KMS-11 (cell line): Measurements from ENCODE around the gene CABP2.

Experiments
- H2AFZ ChIP-seq: fragments of 200-600 bp; sonication (generic); 2 replicates; pipeline ENCODE4 v1.6.1; 2016; ENCODE audit warnings: antibody characterized with exemption, mixed run types, low read depth
- H3K27ac ChIP-seq: fragments of 200-600 bp; sonication (generic); 2 replicates; pipeline ENCODE4 v1.6.1; 2016; ENCODE audit warnings: mild to moderate bottlenecking, mixed run types
- H3K27me3 ChIP-seq: fragments of 200-600 bp; sonication (generic); 2 replicates; pipeline ENCODE4 v1.6.1; 2017; ENCODE audit warnings: mild to moderate bottlenecking, low read depth, mixed run types, moderate library complexity; ENCODE audit not compliant: insufficient read depth
- H3K36me3 ChIP-seq: fragments of 200-600 bp; sonication (generic); 2 replicates; pipeline ENCODE4 v1.6.1; 2017; ENCODE audit warnings: mild to moderate bottlenecking, mixed run types; ENCODE audit not compliant: insufficient read depth
- H3K4me1 ChIP-seq: fragments of 200-600 bp; sonication (generic); 2 replicates; pipeline ENCODE4 v1.6.1; 2016; ENCODE audit warnings: mild to moderate bottlenecking, low read depth, mixed run types; ENCODE audit not compliant: poor library complexity, severe bottlenecking
- H3K4me2 ChIP-seq: fragments of 200-600 bp; sonication (generic); 2 replicates; pipeline ENCODE4 v1.7.0; 2016; ENCODE audit warnings: mild to moderate bottlenecking, mixed run types
- H3K4me3 ChIP-seq: fragments of 200-600 bp; sonication (generic); IDR thresholded peaks from 2 replicates; pipeline ENCODE4 v1.6.1; 2017; ENCODE audit warnings: low read depth, low read length, mixed read lengths; ENCODE audit not compliant: insufficient read depth
- H3K79me2 ChIP-seq: fragments of 200-600 bp; sonication (generic); 2 replicates; pipeline ENCODE4 v1.6.1; 2016; ENCODE audit warnings: low read depth, mixed run types; ENCODE audit not compliant: insufficient read depth
- H3K9ac ChIP-seq: fragments of 200-600 bp; sonication (generic); 2 replicates; pipeline ENCODE4 v1.6.1; 2016; ENCODE audit warnings: mild to moderate bottlenecking, mixed run types
- H4K20me1 ChIP-seq: fragments of 200-600 bp; sonication (generic); 2 replicates; pipeline ENCODE4 v1.6.1; 2016; ENCODE audit warnings: mild to moderate bottlenecking, mixed run types; ENCODE audit not compliant: insufficient read depth
- CTCF ChIP-seq: fragments of 200-600 bp; sonication (generic); conservative IDR thresholded peaks from 2 replicates; pipeline ENCODE4 v1.6.1; 2017; ENCODE audit warnings: low read depth, mild to moderate bottlenecking, antibody characterized with exemption, low read length, moderate library complexity, mixed read lengths

Gene CABP2

GRCh38 chr11:67497656-67498291 lies 25.5 kb downstream of the CABP2 start:
- H3K4me1 ChIP-seq, result no peaks in the 10 kb centered on the region
- H3K4me2 ChIP-seq, result no peak overlapping the region
- H3K79me2 ChIP-seq, result no peaks in the 10 kb centered on the region
- H3K27me3 ChIP-seq, result no peaks in the 10 kb centered on the region
- H3K27ac ChIP-seq, result no peak overlapping the region
- no peaks in the 10 kb centered on the region for H4K20me1 ChIP-seq
- no peak for TF ChIP-seq CTCF
- no peak overlapping the region for H3K4me3 ChIP-seq
- no peak overlapping the region for H2AFZ ChIP-seq
- no peak overlapping the region for H3K9ac ChIP-seq
- no peaks in the 10 kb centered on the region for H3K36me3 ChIP-seq

GRCh38 chr11:67496113-67496512 lies 27.1 kb downstream of the CABP2 start:
- Histone ChIP-seq H3K27me3 (no peaks in the 10 kb centered on the region), H3K27ac (no peak overlapping the region), H2AFZ (no peak overlapping the region), H3K79me2 (no peaks in the 10 kb centered on the region), H3K36me3 (no peaks in the 10 kb centered on the region), H3K4me1 (no peaks in the 10 kb centered on the region), H4K20me1 (no peaks in the 10 kb centered on the region), H3K4me2 (no peak overlapping the region), H3K9ac (no peak overlapping the region), H3K4me3 (no peak overlapping the region)
- TF ChIP-seq CTCF, result no peak

- no peak for TF ChIP-seq CTCF
- H3K79me2 ChIP-seq, result no peaks in the 10 kb centered on the region
- no peaks in the 10 kb centered on the region for H3K27me3 ChIP-seq
- H3K4me1 ChIP-seq, result no peaks in the 10 kb centered on the region
- H3K4me3 ChIP-seq, result no peak overlapping the region
- H3K4me2 ChIP-seq, result no peak overlapping the region
- H3K9ac ChIP-seq, result no peak overlapping the region
- no peak overlapping the region for H2AFZ ChIP-seq
- H3K36me3 ChIP-seq, result no peaks in the 10 kb centered on the region
- H4K20me1 ChIP-seq, result no peaks in the 10 kb centered on the region
- H3K27ac ChIP-seq, result no peak overlapping the region
Observed at GRCh38 chr11:67495234-67496005, 27.8 kb downstream of the CABP2 start.

- H3K36me3 ChIP-seq, result no peaks in the 10 kb centered on the region
- no peak overlapping the region for H3K4me3 ChIP-seq
- H3K27ac ChIP-seq, result no peak overlapping the region
- H4K20me1 ChIP-seq, result no peaks in the 10 kb centered on the region
- no peaks in the 10 kb centered on the region for H3K79me2 ChIP-seq
- H3K4me1 ChIP-seq, result no peaks in the 10 kb centered on the region
- no peak overlapping the region for H3K9ac ChIP-seq
- no peak overlapping the region for H3K4me2 ChIP-seq
- no peak for TF ChIP-seq CTCF
- no peaks in the 10 kb centered on the region for H3K27me3 ChIP-seq
- no peak overlapping the region for H2AFZ ChIP-seq
Observed at GRCh38 chr11:67494371-67495233, 28.6 kb downstream of the CABP2 start.
